SU-DHL-6 (cell line): ENCODE results near the gene WNT2B.

Experiments used
- H2AFZ ChIP-seq: fragments of 200-600 bp; sonication (generic); 2 replicates; pipeline ENCODE4 v1.6.1; 2014; ENCODE audit warnings: low read depth, mild to moderate bottlenecking, moderate library complexity, mixed read lengths, antibody characterized with exemption, low read length; ENCODE audit not compliant: severe bottlenecking
- H3F3A ChIP-seq: fragments of 200-600 bp; shearing (Covaris generic); 2 replicates; pipeline ENCODE4 v1.6.0; 2016; ENCODE audit warnings: antibody characterized with exemption, mild to moderate bottlenecking; ENCODE audit not compliant: insufficient read depth
- H3K27ac ChIP-seq: fragments of 200-600 bp; sonication (generic); 2 replicates; pipeline ENCODE4 v1.5.1; 2016; ENCODE audit warnings: low read depth, mild to moderate bottlenecking, low read length, moderate library complexity, mixed read lengths
- H3K27me3 ChIP-seq: fragments of 200-600 bp; sonication (generic), shearing (Covaris generic); 2 replicates; pipeline ENCODE4 v1.6.0; 2014; ENCODE audit warnings: mild to moderate bottlenecking, low read length
- H3K36me3 ChIP-seq: fragments of 200-600 bp; sonication (generic); 2 replicates; pipeline ENCODE4 v1.6.1; 2014; ENCODE audit warnings: mild to moderate bottlenecking, low read length, mixed read lengths
- H3K4me2 ChIP-seq: fragments of 300-600, 200-600 bp; shearing (Covaris generic), sonication (generic); 2 replicates; pipeline ENCODE4 v1.6.0; 2014; ENCODE audit warnings: low read length, low read depth, mild to moderate bottlenecking; ENCODE audit not compliant: poor library complexity, severe bottlenecking
- H3K4me3 ChIP-seq: fragments of 200-600 bp; sonication (generic); 2 replicates; pipeline ENCODE4 v1.5.1; 2014; ENCODE audit warnings: antibody characterized with exemption, low read length, mild to moderate bottlenecking, mixed read lengths; ENCODE audit not compliant: insufficient read depth, poor library complexity, severe bottlenecking
- H3K79me2 ChIP-seq: fragments of 200-600 bp; sonication (generic); 2 replicates; pipeline ENCODE4 v1.6.1; 2014; ENCODE audit warnings: mild to moderate bottlenecking, low read length, moderate library complexity; ENCODE audit not compliant: insufficient read depth
- H3K9ac ChIP-seq: fragments of 200-600 bp; sonication (generic); 2 replicates; pipeline ENCODE4 v1.7.0; 2014; ENCODE audit warnings: mild to moderate bottlenecking, low read length
- H3K9me2 ChIP-seq: fragments of 200-600 bp; sonication (generic); replicated peaks from 2 replicates; pipeline ENCODE4 v1.6.1; 2014; ENCODE audit warnings: low read length; ENCODE audit not compliant: insufficient read depth
- H3K9me3 ChIP-seq: fragments of 200-600 bp; sonication (generic); 2 replicates; pipeline ENCODE4 v1.6.1; 2014; ENCODE audit warnings: low read length, mixed read lengths; ENCODE audit not compliant: insufficient read depth
- H4K20me1 ChIP-seq: fragments of 200-600 bp; sonication (generic); 2 replicates; pipeline ENCODE4 v1.6.1; 2014; ENCODE audit warnings: low read depth, mild to moderate bottlenecking, antibody characterized with exemption, low read length, moderate library complexity, mixed read lengths
- EZH2phosphoT487 ChIP-seq: fragments of 200-600 bp; sonication (generic), shearing (Covaris generic); conservative IDR thresholded peaks from 2 replicates; pipeline ENCODE4 v1.6.1; 2018; ENCODE audit warnings: mild to moderate bottlenecking, antibody characterized with exemption, low read length, moderate library complexity, mixed read lengths
- TF ChIP-seq, protein P1 (sequence below): fragments of 200-600 bp; sonication (generic); IDR thresholded peaks from one replicate; pipeline ENCODE4 v1.5.1; 2017; ENCODE audit warnings: antibody characterized with exemption, mild to moderate bottlenecking, low read length, moderate library complexity; ENCODE audit not compliant: insufficient read depth, poor library complexity, severe bottlenecking

The WNT2B gene

DNA sequence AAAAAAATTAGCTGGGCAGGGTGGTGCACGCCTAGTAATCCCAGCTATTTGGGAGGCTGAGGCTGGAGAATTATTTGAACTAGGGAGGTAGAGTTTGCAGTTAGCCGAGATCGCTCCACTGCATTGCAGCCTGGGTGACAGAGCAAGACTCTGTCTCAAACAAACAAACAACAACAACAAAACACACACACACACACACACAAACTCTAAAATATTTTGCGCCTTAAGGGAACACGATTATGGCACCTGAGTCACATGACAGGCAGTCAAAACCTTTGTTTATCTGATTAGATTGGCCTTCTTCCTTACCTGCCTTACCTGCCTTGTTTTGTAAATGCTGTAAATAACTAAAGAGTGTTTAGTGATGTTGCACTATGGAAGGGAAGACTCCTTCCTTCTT is 20.6 kb upstream of the WNT2B start:
- Histone ChIP-seq H3K27ac (no peak overlapping the region), H3K27me3 (no peaks in the 10 kb centered on the region), H2AFZ (no peak overlapping the region), H3K4me2 (no peak overlapping the region), H3K79me2 (no peaks in the 10 kb centered on the region), H3F3A (no peaks in the 10 kb centered on the region), H3K9me2 (no peaks in the 10 kb centered on the region), H3K9me3 (no peaks in the 10 kb centered on the region), H3K4me3 (no peak overlapping the region), H4K20me1 (no peaks in the 10 kb centered on the region), H3K36me3 (no peaks in the 10 kb centered on the region), H3K9ac (no peak overlapping the region)
- TF ChIP-seq EZH2phosphoT487, result no peak
- TF ChIP-seq, protein P1, sequence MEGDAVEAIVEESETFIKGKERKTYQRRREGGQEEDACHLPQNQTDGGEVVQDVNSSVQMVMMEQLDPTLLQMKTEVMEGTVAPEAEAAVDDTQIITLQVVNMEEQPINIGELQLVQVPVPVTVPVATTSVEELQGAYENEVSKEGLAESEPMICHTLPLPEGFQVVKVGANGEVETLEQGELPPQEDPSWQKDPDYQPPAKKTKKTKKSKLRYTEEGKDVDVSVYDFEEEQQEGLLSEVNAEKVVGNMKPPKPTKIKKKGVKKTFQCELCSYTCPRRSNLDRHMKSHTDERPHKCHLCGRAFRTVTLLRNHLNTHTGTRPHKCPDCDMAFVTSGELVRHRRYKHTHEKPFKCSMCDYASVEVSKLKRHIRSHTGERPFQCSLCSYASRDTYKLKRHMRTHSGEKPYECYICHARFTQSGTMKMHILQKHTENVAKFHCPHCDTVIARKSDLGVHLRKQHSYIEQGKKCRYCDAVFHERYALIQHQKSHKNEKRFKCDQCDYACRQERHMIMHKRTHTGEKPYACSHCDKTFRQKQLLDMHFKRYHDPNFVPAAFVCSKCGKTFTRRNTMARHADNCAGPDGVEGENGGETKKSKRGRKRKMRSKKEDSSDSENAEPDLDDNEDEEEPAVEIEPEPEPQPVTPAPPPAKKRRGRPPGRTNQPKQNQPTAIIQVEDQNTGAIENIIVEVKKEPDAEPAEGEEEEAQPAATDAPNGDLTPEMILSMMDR, result no peak

DNA sequence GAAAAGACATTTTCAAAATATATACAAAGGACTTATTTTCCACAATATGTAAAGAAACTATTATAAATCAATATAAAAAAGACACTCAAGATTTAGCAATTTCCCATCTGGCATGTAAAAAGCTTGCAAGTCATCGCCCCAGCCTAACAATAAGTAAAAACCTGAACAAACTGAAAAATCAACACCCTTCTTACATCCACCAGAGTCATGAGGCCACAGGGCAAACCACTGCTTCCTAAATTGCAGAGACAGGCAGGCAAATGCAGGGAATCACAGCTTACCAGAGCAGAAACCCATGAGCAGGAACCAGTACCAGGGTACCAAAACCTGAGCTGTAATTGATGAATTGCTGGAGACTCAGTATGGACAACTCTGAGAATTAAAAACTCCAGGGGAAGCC is 16.7 kb upstream of the WNT2B start:
- Histone ChIP-seq H3K36me3 (no peaks in the 10 kb centered on the region), H3K27me3 (no peaks in the 10 kb centered on the region), H3K27ac (no peak overlapping the region), H3F3A (no peaks in the 10 kb centered on the region), H3K4me2 (no peak overlapping the region), H4K20me1 (no peaks in the 10 kb centered on the region), H3K9ac (no peak overlapping the region), H2AFZ (no peak overlapping the region), H3K9me3 (no peaks in the 10 kb centered on the region), H3K9me2 (no peaks in the 10 kb centered on the region), H3K4me3 (no peak overlapping the region), H3K79me2 (no peaks in the 10 kb centered on the region)
- TF ChIP-seq EZH2phosphoT487, result no peak
- TF ChIP-seq, protein P1, result no peak

DNA sequence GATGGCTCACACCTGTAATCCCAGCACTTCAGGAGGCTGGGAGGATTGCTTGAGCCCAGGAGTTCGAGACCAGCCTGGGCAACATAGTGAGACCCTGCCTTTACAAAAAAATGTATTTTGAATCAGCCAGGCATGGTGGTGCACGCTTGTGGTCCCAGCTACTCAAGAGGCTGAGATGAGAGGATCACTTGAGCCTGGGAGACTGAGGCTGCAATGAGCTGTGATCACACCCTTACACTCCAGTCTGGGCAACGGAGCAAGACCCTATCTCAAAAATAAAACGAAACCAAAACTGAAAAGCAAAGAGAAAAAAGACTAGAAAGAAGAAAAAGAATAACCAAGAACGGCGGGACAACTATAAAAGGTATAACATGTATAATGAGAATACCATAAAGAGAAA is 15.4 kb upstream of the WNT2B start:
- Histone ChIP-seq H3K36me3 (no peaks in the 10 kb centered on the region), H3K79me2 (no peaks in the 10 kb centered on the region), H4K20me1 (no peaks in the 10 kb centered on the region), H3K4me2 (no peak overlapping the region), H3K9ac (no peak overlapping the region), H3K27me3 (no peaks in the 10 kb centered on the region), H3K4me3 (no peak overlapping the region), H2AFZ (no peak overlapping the region), H3F3A (no peaks in the 10 kb centered on the region), H3K9me2 (no peaks in the 10 kb centered on the region), H3K9me3 (no peaks in the 10 kb centered on the region), H3K27ac (no peak overlapping the region)
- TF ChIP-seq, protein P1, result no peak
- no peak for TF ChIP-seq EZH2phosphoT487
